H1 (cell line): ENCODE data around the gene RB1. TPM values are rescaled to one million over a fixed set of nuclear protein-coding genes. Genes with fewer than 3 reads are reported as not detected.

Experiments used
- CTCF ChIA-PET: fragments of 300-600 bp; sonication (Branson Sonifier 250); formaldehyde crosslinking; loops from one replicate; lab custom pipeline; 2021; ENCODE audit not compliant: partially characterized antibody; lab: Charles Lee
- POLR2A ChIA-PET: fragments of 300-600 bp; sonication (Branson Sonifier 250); formaldehyde crosslinking; loops from one replicate; lab custom pipeline; 2021; ENCODE audit warnings: inconsistent platforms; ENCODE audit not compliant: partially characterized antibody; lab: Charles Lee
- DNase-seq, 2 experiments: peaks; one replicate each; pipeline versions ENCODE4 v3.0.0 to v3.0.0-alpha.2; 2010 to 2022; ENCODE audit warnings: low spot score in 2 of 2, low read depth in 1 of 2, mixed read lengths in 1 of 2
- FAIRE-seq: peaks from 2 replicates; lab custom pipeline; 2011; peaks lifted over from hg19 to GRCh38; lab: Jason Lieb, UNC
- H2AFZ ChIP-seq: 2 replicates; pipeline ENCODE4 v1.8.1; 2012; ENCODE audit warnings: low read length, inconsistent platforms
- H2AK5ac ChIP-seq: 2 replicates; pipeline ENCODE4 v1.6.1; 2013; ENCODE audit warnings: low read depth, low read length
- H2BK120ac ChIP-seq: replicated peaks from 2 replicates; pipeline ENCODE3; 2013; ENCODE audit warnings: low read depth, low read length, inconsistent platforms
- H2BK12ac ChIP-seq: 2 replicates; pipeline ENCODE4 v1.6.1; 2013; ENCODE audit warnings: low read depth, low read length
- H2BK15ac ChIP-seq: 2 replicates; pipeline ENCODE4 v1.6.1; 2013; ENCODE audit warnings: low read length
- H2BK20ac ChIP-seq: 2 replicates; pipeline ENCODE4 v1.6.1; 2013; ENCODE audit warnings: low read length
- H2BK5ac ChIP-seq: 2 replicates; pipeline ENCODE4 v1.6.1; 2013; ENCODE audit warnings: low read depth, low read length
- H3K14ac ChIP-seq: 2 replicates; pipeline ENCODE4 v1.6.1; 2013; ENCODE audit warnings: inconsistent platforms; ENCODE audit not compliant: insufficient read length
- H3K18ac ChIP-seq: 2 replicates; pipeline ENCODE4 v1.6.1; 2013; ENCODE audit warnings: low read length; ENCODE audit errors: extremely low read depth
- H3K23ac ChIP-seq: 2 replicates; pipeline ENCODE4 v1.6.1; 2013; ENCODE audit warnings: inconsistent platforms; ENCODE audit not compliant: insufficient read length
- H3K23me2 ChIP-seq: 2 replicates; pipeline ENCODE4 v1.6.1; 2013; ENCODE audit warnings: low read depth, low read length
- H3K27ac ChIP-seq: 2 replicates; pipeline ENCODE4 v1.6.1; 2011; ENCODE audit warnings: low read depth, low read length, inconsistent platforms
- H3K27me3 ChIP-seq, 4 experiments: replicated peaks in 1 of 4; 1 replicate in 1 of 4; 2 replicates in 3 of 4; pipeline versions ENCODE4 v1.6.1 to v1.8.1; 2011 to 2013; ENCODE audit warnings: low read length in 3 of 4, mild to moderate bottlenecking in 3 of 4, inconsistent platforms in 2 of 4, mixed read lengths in 2 of 4, moderate library complexity in 1 of 4; ENCODE audit not compliant: control insufficient read depth in 3 of 4, insufficient read depth in 3 of 4; ENCODE audit errors: extremely low read depth in 1 of 4
- H3K36me3 ChIP-seq, 4 experiments: 2 replicates each; pipeline versions ENCODE4 v1.6.1 to v1.8.1; 2011 to 2013; ENCODE audit warnings: mild to moderate bottlenecking in 4 of 4, low read length in 3 of 4, moderate library complexity in 2 of 4, control low read depth in 1 of 4, inconsistent platforms in 1 of 4; ENCODE audit not compliant: insufficient read depth in 4 of 4, control insufficient read depth in 2 of 4
- H3K4ac ChIP-seq: replicated peaks from 2 replicates; pipeline ENCODE3; 2013; ENCODE audit warnings: low read length, low read depth, mixed read lengths, inconsistent platforms; ENCODE audit not compliant: insufficient read length
- H3K4me1 ChIP-seq, 4 experiments: replicated peaks in 1 of 4; 1 replicate in 1 of 4; 2 replicates in 3 of 4; pipeline versions ENCODE4 v1.6.1 to v1.8.1; 2011 to 2013; ENCODE audit warnings: low read length in 3 of 4, inconsistent platforms in 2 of 4, mixed read lengths in 1 of 4; ENCODE audit not compliant: insufficient read depth in 4 of 4, control insufficient read depth in 3 of 4
- H3K4me2 ChIP-seq, 2 experiments: 2 replicates each; pipeline versions ENCODE4 v1.6.1 to v1.8.1; 2011 to 2013; ENCODE audit warnings: low read depth in 2 of 2, low read length in 2 of 2, control low read depth in 1 of 2, inconsistent platforms in 1 of 2, mild to moderate bottlenecking in 1 of 2; ENCODE audit not compliant: insufficient read depth in 1 of 2
- H3K4me3 ChIP-seq, 4 experiments: fragments of 200-600, 300-600 bp in 1 of 4; sonication (generic), shearing (Covaris generic), sonication (Bioruptor Twin) in 1 of 4; 2 replicates each; pipeline versions ENCODE4 v1.5.1 to v1.8.1; 2011 to 2016; ENCODE audit warnings: low read length in 4 of 4, low read depth in 3 of 4, control low read depth in 2 of 4, inconsistent platforms in 2 of 4, mild to moderate bottlenecking in 2 of 4, mixed read lengths in 1 of 4, moderate library complexity in 1 of 4; ENCODE audit not compliant: insufficient read depth in 2 of 4; ENCODE audit errors: extremely low read depth in 1 of 4
- H3K56ac ChIP-seq: replicated peaks from 2 replicates; pipeline ENCODE3; 2013; ENCODE audit warnings: low read depth, mild to moderate bottlenecking, mixed read lengths, low read length, inconsistent platforms; ENCODE audit not compliant: insufficient read length
- H3K79me1 ChIP-seq: 2 replicates; pipeline ENCODE4 v1.6.1; 2013; ENCODE audit warnings: low read depth, low read length, control low read depth
- H3K79me2 ChIP-seq, 2 experiments: 2 replicates each; pipeline versions ENCODE4 v1.6.1 to v1.8.1; 2012 to 2013; ENCODE audit warnings: low read length in 2 of 2, mild to moderate bottlenecking in 2 of 2, inconsistent platforms in 1 of 2; ENCODE audit not compliant: insufficient read depth in 2 of 2, control insufficient read depth in 1 of 2
- H3K9ac ChIP-seq, 4 experiments: replicated peaks in 1 of 4; 1 replicate in 1 of 4; 2 replicates in 3 of 4; pipeline versions ENCODE4 v1.6.1 to v1.8.1; 2011 to 2013; ENCODE audit warnings: low read depth in 3 of 4, low read length in 3 of 4, control low read depth in 2 of 4, mild to moderate bottlenecking in 2 of 4, moderate library complexity in 2 of 4, inconsistent platforms in 1 of 4; ENCODE audit errors: extremely low read depth in 1 of 4
- H3K9me3 ChIP-seq, 2 experiments: 2 replicates each; pipeline versions ENCODE4 v1.6.1 to v1.8.1; 2012 to 2013; ENCODE audit warnings: mild to moderate bottlenecking in 2 of 2, moderate library complexity in 2 of 2, control low read depth in 1 of 2, inconsistent platforms in 1 of 2, low read depth in 1 of 2, low read length in 1 of 2, mixed read lengths in 1 of 2; ENCODE audit not compliant: insufficient read depth in 2 of 2
- H4K20me1 ChIP-seq, 2 experiments: replicated peaks in 1 of 2; 2 replicates each; pipeline versions ENCODE3 to v1.8.1; 2011 to 2013; ENCODE audit warnings: inconsistent platforms in 2 of 2, low read length in 2 of 2, mild to moderate bottlenecking in 1 of 2; ENCODE audit not compliant: insufficient read depth in 2 of 2, control insufficient read depth in 1 of 2
- H4K5ac ChIP-seq: 2 replicates; pipeline ENCODE4 v1.6.1; 2013; ENCODE audit warnings: low read length, low read depth, mixed read lengths, inconsistent platforms; ENCODE audit not compliant: insufficient read length
- H4K8ac ChIP-seq: 2 replicates; pipeline ENCODE4 v1.8.0; 2013; ENCODE audit warnings: mild to moderate bottlenecking, moderate library complexity, low read length, inconsistent platforms; ENCODE audit not compliant: insufficient read depth; ENCODE audit errors: extremely low read depth
- H4K91ac ChIP-seq: replicated peaks from 2 replicates; pipeline ENCODE3; 2013; ENCODE audit warnings: low read length, mixed read lengths, inconsistent platforms; ENCODE audit not compliant: insufficient read length
- SRF ChIP-seq: IDR thresholded peaks from 2 replicates; pipeline ENCODE4 v1.6.1; 2011; ENCODE audit warnings: mild to moderate bottlenecking, low read depth, low read length, moderate library complexity
- WGBS, 2 experiments: shearing (Covaris generic) in 1 of 2; methylation state at CpG; one replicate each; pipeline versions ENCODE4 v1.1.6 to v1.1.7; 2013 to 2015; ENCODE audit warnings: low lambda C conversion rate in 2 of 2, mixed read lengths in 2 of 2, inconsistent platforms in 1 of 2, low coverage in 1 of 2, missing lambda C conversion rate in 1 of 2; ENCODE audit not compliant: insufficient replicate concordance in 2 of 2, insufficient coverage in 1 of 2, insufficient read length in 1 of 2; ENCODE audit errors: extremely low coverage in 1 of 2, missing lambda C conversion rate in 1 of 2; 5-methylcytosine and 5-hydroxymethylcytosine counted together
- polyA plus RNA-seq, 7 experiments: library from polyadenylated mRNA; depleted of rRNA in 3 of 7; stranded (reverse) in 5 of 7; unstranded in 2 of 7; fragments of >200 nt in 5 of 7; fragments of 200-250 nt in 2 of 7; gene quantifications; 1 replicate in 5 of 7; 2 replicates in 1 of 7; 4 replicates in 1 of 7; pipeline versions ENCODE4 v1.2.1 to v1.2.3, GENCODE V29; 2011 to 2013; ENCODE audit warnings: missing spikeins in 2 of 7, mixed read lengths in 2 of 7
- total RNA-seq: library from RNA; stranded (reverse); fragmentation: NEBNext Ultra II Directional; extraction: Animal tissue kit (Norgen Biotek cat#: 25700); gene quantifications from 2 replicates; pipeline ENCODE4 v1.2.1, GENCODE V29; 2021
- TF ChIP-seq, protein P1 (sequence below): IDR thresholded peaks from 2 replicates; pipeline ENCODE4 v1.6.1; 2012; ENCODE audit warnings: inconsistent platforms

RB1 gene
- total and polyA plus RNA-seq, 2 of the 8 experiments (the other 6 are each of a cell fraction or from before 2014, with no cell fraction given): 4.1 to 17.5 TPM

DNA sequence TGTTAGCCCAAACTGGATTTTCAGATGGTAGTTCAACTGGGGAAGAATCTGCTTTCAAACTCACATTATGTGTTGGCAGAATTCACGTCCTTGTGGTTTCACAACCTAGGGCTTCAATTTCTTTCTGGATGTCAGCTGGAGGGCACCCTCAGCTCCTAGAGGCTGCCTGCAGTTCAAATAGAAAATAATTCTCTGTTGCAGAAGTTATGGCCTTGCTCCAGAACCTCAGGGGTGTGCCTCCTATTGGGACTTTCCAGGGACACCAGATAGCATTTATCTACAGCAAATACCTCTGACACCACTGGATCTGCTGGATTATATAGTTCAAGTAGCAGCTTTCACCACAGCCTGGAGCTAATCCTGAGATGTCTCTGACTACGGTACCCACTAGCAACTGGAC, 11.8 kb upstream of the RB1 start:
- Histone ChIP-seq H3K9me3 (no peaks in the 10 kb centered on the region), H4K20me1 (no peaks in the 10 kb centered on the region), H3K23ac (no peak overlapping the region), H2BK20ac (no peak overlapping the region), H2AK5ac (no peak overlapping the region), H4K8ac (no peak overlapping the region), H3K27ac (no peak overlapping the region), H4K5ac (no peak overlapping the region), H3K56ac (no peak overlapping the region), H3K4ac (no peak overlapping the region), H3K18ac (no peak overlapping the region), H2BK12ac (no peak overlapping the region), H3K4me2 (no peak overlapping the region), H3K79me1 (no peaks in the 10 kb centered on the region; the same call in 1 of the 2 replicates), H3K9ac (no peak overlapping the region), H2BK15ac (no peak overlapping the region), H3K27me3 (no peaks in the 10 kb centered on the region), H3K23me2 (no peaks in the 10 kb centered on the region), H3K36me3 (no peaks in the 10 kb centered on the region), H3K4me3 (no peak overlapping the region), H2BK120ac (no peak overlapping the region), H4K91ac (no peak overlapping the region), H3K79me2 (no peaks in the 10 kb centered on the region), H3K14ac (no peak overlapping the region), H2AFZ (no peak overlapping the region), H3K4me1 (no peaks in the 10 kb centered on the region), H2BK5ac (no peak overlapping the region)
- ChIA-PET POLR2A (interaction anchor here (0.6 to 1.2 kb wide), 2 partner anchors 59 to 205 kb away, joined by 3 to 4 read pairs; partner anchors contain the start of gene ITM2B), CTCF (no interaction called here)
- DNase-seq: no peak
- no peak for FAIRE-seq
- WGBS, 2 experiments: 87% methylated on average over 2 of the region's 2 CpGs; no CpG with 5 or more reads in 1 of the 2 experiments
- TF ChIP-seq SRF: no peak
- TF ChIP-seq, protein P1, sequence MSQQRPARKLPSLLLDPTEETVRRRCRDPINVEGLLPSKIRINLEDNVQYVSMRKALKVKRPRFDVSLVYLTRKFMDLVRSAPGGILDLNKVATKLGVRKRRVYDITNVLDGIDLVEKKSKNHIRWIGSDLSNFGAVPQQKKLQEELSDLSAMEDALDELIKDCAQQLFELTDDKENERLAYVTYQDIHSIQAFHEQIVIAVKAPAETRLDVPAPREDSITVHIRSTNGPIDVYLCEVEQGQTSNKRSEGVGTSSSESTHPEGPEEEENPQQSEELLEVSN: no peak
